Motor neuron (in vitro differentiated cells): ENCODE measurements around the gene IGSF21. TPM values are rescaled to one million over a fixed set of nuclear protein-coding genes. Genes with fewer than 3 reads are reported as not detected.
A peak's percentile ranks its signal among the peaks of the same experiment; 100 is the strongest.

Experiments
- ATAC-seq, 8 experiments: fragments of 200-7000 bp; cut with Tn5 transposase; replicated peaks in 6 of 8; 2 replicates each; pipeline ENCODE4 v1.8.0; 2021; ENCODE audit warnings: mild to moderate bottlenecking in 8 of 8, moderate library complexity in 8 of 8
- H3K27ac ChIP-seq, 2 donors: fragments of 250-450 bp; sonication (Bioruptor Pico); 2 replicates each; pipeline ENCODE4 v1.9.0; 2021; ENCODE audit warnings: antibody characterized with exemption in 2 of 2, mild to moderate bottlenecking in 2 of 2, moderate library complexity in 1 of 2
- H3K4me1 ChIP-seq, 2 donors: fragments of 250-450 bp; sonication (Bioruptor Pico); replicated peaks in 1 of 2; 2 replicates each; pipeline ENCODE4 v1.6.1; 2021; ENCODE audit warnings: antibody characterized with exemption in 2 of 2, mild to moderate bottlenecking in 2 of 2, moderate library complexity in 1 of 2
- H3K4me3 ChIP-seq, 5 donors: fragments of 250-450 bp; sonication (Bioruptor Pico); 2 replicates each; pipeline ENCODE4 v1.9.0; 2021; ENCODE audit warnings: antibody characterized with exemption in 5 of 5, mild to moderate bottlenecking in 5 of 5, moderate library complexity in 4 of 5
- WGBS, 10 experiments: fragments of 450-650 bp; shearing (Covaris generic); methylation state at CpG; one replicate each; pipeline ENCODE4 v1.0.0; 2022; 5-methylcytosine and 5-hydroxymethylcytosine counted together
- in situ Hi-C, 9 experiments: fragments of 400-800 bp; cut with MboI; loops; one replicate each; pipeline ENCODE4 v1.15.0; 2021; ENCODE audit warnings: low sequenced_read_pairs in 9 of 9, low pct_unique_long_range_greater_than_20kb in 2 of 9; ENCODE audit not compliant: unreplicated experiment in 9 of 9
- total RNA-seq, 8 experiments: library from RNA; unstranded; fragments of 300-600 nt; gene quantifications; 2 replicates each; pipeline versions ENCODE4 v1.2.3 to v1.2.4, GENCODE V29; 2022

Gene IGSF21
- total RNA-seq: 10 to 100 TPM in 1 of 8 experiments, 1 to 10 TPM in 6, under 1 TPM in 1; 0.36 to 74.2 (median 5.4) TPM

DNA sequence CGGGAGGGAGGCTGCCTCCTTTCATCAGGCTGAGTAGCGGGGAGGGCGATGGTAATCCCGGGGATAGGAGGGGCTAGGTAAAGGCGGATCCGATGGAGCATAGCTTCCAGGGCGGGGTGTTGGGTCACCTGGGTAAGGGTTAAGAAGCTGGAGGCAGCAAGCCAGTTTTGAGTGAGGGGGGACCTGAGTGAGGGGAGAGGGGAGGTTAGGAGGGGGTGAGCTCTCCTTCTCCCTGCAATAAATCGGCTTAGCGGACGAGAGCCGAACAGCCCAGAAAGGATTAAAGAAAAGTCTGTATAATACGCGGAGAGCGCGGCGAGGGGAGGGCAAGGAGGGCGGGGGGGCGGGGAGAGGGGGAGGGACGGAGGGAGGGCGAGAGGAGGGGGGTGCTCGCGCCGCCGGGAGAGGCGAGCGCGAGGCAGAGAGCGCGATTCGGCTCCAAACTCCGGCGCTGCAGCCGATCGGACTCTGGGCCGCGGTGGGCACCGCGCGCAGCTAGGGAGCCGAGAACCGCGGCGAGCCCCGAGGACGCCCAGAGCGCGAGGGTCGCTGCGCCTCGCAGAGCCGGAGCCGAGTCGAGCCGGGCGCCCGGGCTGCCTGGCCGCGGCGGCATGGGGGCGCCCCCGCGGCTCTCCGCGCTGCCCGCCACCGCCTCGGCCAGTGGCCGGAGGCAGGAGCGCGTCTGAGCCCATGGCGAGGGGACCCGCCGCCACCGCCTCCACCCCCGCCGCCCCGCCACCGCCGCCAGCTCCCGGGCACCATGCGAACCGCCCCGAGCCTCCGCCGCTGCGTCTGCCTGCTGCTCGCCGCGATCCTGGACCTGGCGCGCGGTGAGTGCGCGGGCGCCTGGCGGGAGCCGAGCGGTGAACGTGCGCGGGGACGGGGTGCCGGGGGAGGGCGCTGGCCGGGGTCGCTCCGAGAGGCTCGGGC, at the start of gene IGSF21:
Gene IGSF21 (plus strand): TSS at position 430 of the 930 bp plus-strand sequence. CDS start 331 bp downstream, at position 761.
- WGBS, 10 experiments: 0 to 13% (median 4%) methylated on average over 5 to 7 of the region's 108 CpGs; no CpG with 5 or more reads in 7 of the 10 experiments
- Histone ChIP-seq H3K4me1 (peaks cover 4 to 49% of the 10 kb centered on the region in 2 donors), H3K4me3 (peak within 1 kb of the TSS; percentile 31 to 45 (median 39)), H3K27ac (no peak within 1 kb of the TSS)
- peak in 6 of 8 experiments; percentile 20 to 54 (median 44) for ATAC-seq
- in situ Hi-C loops: loop anchor here in 4 of 9 experiments (10.0 to 25.0 kb wide), 3 partner anchors 195 to 453 kb away; no protein-coding TSS in a partner anchor

DNA sequence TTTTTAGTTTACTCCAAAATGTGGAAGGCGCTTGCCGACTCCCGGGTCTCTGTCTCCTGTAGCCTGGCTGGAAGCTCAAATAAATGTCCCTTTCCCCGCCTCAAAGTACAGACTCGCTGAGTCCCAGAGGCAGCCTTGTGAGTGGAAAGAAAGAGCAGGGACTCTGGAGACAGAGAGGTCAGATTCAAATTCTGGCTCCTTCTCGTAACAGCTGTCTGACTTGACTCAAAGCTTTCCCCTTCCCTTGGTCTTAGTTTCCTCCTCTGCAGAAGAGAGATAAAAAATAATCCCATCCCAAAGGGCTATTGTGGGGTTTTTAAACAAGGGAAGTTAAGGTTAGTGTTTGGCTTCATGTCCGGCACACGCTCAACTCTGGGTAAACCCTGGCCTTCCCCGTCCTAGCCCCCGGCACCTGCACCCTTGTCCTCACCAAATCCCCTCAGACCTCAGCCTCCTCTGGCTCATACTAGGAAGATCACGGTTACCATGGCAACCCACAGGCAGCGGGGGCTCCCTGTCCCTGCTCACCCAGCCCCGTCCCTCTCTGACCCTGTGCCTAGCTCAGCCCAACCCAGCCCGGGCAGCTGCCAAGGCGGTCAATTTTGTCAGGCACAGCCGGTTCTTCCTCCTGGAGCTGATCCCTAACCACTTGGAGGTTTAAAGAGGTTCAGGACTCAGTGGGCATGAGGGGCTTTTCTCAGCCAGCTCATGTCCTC, 49.2 kb upstream of the IGSF21 start:
- 16 to 60% (median 52%) methylated on average over 2 to 13 of the region's 16 CpGs; no CpG with 5 or more reads in 3 of the 10 experiments for WGBS, 10 experiments
- H3K4me3 ChIP-seq: no peak overlapping the region
- H3K4me1 ChIP-seq: peaks cover 14 to 19% of the 10 kb centered on the region in 2 donors
- peak in 5 of 8 experiments; percentile 46 to 87 (median 83) for ATAC-seq
- in situ Hi-C loops: no loop called here
- H3K27ac ChIP-seq: no peak overlapping the region

DNA sequence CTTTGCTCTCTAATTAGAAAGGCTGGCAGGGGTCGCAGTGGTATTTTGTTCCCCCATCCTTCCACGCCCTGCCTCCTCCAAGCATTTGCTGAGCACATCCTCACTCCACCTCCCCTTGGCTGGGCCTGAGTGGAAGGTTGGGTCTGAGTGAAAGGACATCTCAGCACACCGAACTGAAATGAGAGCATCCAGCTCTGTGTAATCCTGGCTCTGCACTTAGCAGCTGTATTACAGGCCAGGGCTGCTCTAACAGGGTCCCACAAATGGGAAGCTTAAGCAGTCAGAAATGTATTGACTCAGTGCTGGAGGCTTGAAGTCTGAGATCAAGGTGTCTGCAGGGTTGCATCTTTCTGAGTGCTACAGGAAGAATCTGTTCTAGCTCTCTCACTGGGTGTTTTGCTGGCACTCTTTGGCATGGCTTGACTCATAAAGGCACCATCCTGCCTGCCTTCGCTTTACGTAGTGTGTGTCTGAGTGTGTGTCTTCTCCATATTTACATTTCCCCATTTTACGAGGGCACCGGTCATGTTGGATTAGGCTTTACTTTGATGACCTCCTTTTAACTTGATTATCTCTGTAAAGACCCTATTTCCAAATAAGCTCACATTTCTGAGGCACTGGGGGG, 48.5 kb upstream of the IGSF21 start:
- WGBS, 10 experiments: 0 to 100% (median 85%) methylated on average over 1 to 7 of the region's 7 CpGs; no CpG with 5 or more reads in 1 of the 10 experiments
- Histone ChIP-seq H3K27ac (no peak overlapping the region), H3K4me3 (no peak overlapping the region), H3K4me1 (peaks cover 20 to 22% of the 10 kb centered on the region in 2 donors)
- in situ Hi-C loops: no loop called here
- peak in 5 of 8 experiments; percentile 36 to 67 (median 63) for ATAC-seq

DNA sequence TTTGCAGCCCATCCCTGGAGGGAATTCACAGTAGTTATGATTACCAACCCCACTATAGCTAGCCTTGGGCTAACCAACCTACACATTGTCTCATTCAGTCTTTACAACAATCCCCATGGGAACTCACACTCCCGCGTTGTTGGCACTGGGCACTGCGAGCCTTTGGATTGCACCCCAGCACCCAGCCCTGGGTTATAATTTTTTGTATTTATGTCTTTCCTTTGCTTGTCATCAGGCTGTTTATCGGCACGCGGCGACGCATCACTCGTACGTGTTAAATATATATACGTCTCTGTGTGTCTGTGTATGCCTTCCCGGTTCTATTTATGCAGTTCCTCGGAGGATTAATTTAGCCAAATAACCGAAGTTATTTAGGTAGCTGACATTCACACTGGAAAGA, 47.2 kb upstream of the IGSF21 start:
- WGBS, 10 experiments: 62 to 100% (median 88%) methylated on average over 3 to 14 of the region's 14 CpGs; no CpG with 5 or more reads in 2 of the 10 experiments
- H3K4me1 ChIP-seq: peaks cover 21 to 24% of the 10 kb centered on the region in 2 donors
- no peak overlapping the region for H3K27ac ChIP-seq
- H3K4me3 ChIP-seq: no peak overlapping the region
- in situ Hi-C loops: no loop called here
- ATAC-seq: no peak

DNA sequence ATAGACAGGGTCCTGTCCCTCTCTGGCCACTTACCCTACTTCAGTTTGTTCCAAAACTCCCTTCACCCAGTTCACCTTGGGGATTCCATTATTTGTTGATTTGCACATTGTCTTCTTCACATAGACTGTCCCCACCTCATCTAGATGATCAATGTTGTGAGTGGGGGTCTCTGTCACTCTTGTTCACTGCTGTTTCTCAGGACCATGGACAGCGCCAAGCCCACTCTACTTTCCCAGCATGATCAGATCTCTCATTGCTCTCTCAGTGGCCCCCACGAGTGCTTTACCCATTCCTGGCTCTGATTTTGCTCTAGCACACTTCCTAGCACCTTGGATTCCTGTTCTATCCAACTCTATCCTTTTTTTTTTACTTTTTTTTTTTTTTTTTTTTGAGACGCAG, 45.4 kb upstream of the IGSF21 start:
- H3K4me3 ChIP-seq: no peak overlapping the region
- peaks cover 18 to 24% of the 10 kb centered on the region in 2 donors for H3K4me1 ChIP-seq
- in situ Hi-C loops: no loop called here
- no peak overlapping the region for H3K27ac ChIP-seq
- WGBS, 10 experiments: 10 to 76% (median 43%) methylated on average over 2 to 3 of the region's 3 CpGs; no CpG with 5 or more reads in 2 of the 10 experiments
- ATAC-seq: no peak

DNA sequence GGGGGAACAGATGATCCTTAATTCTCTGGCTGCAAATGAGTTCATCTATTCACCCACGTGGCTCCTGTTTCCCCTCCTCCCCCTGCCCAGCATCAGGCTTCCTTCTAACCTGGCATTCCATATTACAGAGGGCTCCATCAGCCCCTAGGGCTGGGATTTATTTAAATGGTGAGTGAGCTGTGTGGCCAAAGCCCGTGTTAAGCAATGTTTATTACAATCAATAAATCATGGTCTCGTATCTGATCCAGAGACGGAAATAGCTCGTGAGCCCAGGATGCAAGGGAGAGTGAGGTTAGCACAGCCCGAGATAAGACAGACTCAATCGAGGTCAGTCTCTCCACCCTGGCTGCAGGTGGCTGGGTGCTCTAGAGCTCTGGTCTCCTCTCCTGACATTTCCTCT, 43.1 kb upstream of the IGSF21 start:
- Histone ChIP-seq H3K27ac (peak overlapping the region in 1 of 2 donors; percentile 15), H3K4me1 (peaks cover 10 to 15% of the 10 kb centered on the region in 2 donors), H3K4me3 (no peak overlapping the region)
- in situ Hi-C loops: no loop called here
- peak in 6 of 8 experiments; percentile 66 to 94 (median 92) for ATAC-seq
- WGBS, 10 experiments: 0 to 60% (median 26%) methylated on average over 1 to 7 of the region's 7 CpGs; no CpG with 5 or more reads in 3 of the 10 experiments

DNA sequence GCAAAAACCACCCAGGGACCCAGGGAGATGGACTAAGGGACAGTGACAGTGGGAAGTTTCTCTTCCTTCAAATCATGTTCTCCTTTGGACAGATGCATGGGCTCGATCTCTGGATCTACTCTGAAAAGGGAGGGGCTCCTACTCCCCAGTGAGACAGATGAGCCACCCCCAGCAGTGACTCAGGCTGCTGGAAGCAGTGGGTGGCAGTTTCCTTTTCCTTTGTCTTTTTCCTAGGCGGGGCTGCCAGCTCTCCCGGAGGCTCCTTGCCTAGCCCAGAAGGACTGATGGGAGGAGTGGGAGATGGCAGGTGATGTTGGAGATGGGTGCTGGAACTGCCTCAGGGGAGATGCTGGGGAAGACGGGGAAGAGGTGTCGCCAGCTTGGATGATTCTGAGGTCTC, 41.0 kb upstream of the IGSF21 start:
- Histone ChIP-seq H3K27ac (no peak overlapping the region), H3K4me1 (peaks cover 10 to 15% of the 10 kb centered on the region in 2 donors), H3K4me3 (no peak overlapping the region)
- in situ Hi-C loops: no loop called here
- WGBS, 10 experiments: 10 to 63% (median 40%) methylated on average over 1 to 4 of the region's 5 CpGs; no CpG with 5 or more reads in 5 of the 10 experiments
- ATAC-seq: no peak

DNA sequence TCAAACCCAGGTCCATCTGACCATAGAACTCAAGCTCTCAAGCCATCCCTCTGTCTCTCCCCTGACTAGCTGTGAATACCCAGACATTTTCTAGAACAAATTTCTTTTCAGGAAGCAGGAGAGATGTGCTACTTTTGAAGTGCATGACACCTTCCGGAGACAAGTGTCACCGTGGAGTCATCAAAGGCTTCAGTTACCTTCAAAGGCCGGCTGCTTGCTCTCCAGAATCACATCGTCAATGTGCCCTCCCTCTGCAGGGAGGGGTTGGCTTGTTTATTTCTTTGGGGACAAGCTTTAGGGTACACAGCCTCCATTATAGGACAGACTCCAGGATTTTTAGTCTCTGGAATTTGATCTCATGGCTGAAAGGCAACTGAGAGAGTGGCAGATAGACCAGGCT, 37.7 kb upstream of the IGSF21 start:
- in situ Hi-C loops: no loop called here
- H3K4me1 ChIP-seq: peaks cover 0 to under 1% of the 10 kb centered on the region in 2 donors
- 15 to 87% (median 71%) methylated on average over 1 to 4 of the region's 4 CpGs; no CpG with 5 or more reads in 3 of the 10 experiments for WGBS, 10 experiments
- H3K4me3 ChIP-seq: no peak overlapping the region
- ATAC-seq: no peak
- H3K27ac ChIP-seq: no peak overlapping the region

DNA sequence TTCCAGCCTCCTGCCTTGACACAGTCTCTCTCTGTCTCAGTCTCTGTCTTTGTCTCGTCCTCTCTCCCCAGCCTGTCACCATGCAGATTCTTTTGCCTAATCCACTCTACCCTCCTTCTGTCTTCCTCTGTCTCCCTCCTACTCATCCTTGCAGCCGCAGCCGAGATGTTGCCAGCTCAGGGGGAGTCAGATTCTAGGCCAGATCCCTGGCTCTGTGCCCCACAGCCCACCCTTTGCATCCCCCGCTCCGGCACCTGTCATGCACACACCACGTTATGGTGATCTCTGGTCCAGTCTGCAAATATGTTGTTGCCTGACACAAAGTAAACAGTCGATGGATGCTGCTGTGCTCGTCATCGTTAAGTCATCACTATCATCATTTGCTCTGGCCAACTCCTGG, 35.5 kb upstream of the IGSF21 start:
- Histone ChIP-seq H3K27ac (no peak overlapping the region), H3K4me3 (no peak overlapping the region), H3K4me1 (no peaks in the 10 kb centered on the region)
- in situ Hi-C loops: no loop called here
- WGBS, 10 experiments: 28 to 95% (median 78%) methylated on average over 1 to 7 of the region's 9 CpGs; no CpG with 5 or more reads in 2 of the 10 experiments
- no peak for ATAC-seq

DNA sequence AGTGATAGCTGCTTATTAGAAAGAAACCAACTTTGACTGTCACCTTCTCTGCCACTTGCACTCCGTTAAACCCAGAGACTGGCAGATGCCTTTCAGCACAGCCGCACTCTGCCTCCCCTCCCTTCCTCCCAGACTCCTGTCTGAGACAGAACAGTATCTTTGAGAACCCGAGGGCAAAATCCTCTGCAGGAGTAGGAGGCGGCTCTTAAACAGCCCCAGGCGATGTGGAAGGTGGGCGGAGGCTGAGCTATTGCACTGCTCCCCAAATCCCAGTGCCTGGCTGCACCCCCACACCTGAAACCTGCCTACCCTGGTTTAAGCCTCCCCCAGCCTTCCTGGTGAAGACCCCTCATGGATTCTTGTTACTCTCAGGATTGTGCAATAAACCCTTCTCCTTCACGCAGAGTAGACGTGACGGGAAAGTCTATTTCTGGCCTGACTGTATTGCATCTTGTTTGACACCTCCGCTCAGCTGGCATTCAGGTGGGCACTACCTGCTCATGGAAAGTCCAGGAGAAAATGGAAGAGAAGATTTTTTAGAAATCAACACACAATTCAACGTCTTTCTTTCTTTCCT, 34.4 kb upstream of the IGSF21 start:
- ATAC-seq: no peak
- 20 to 80% (median 54%) methylated on average over 2 to 9 of the region's 11 CpGs for WGBS, 10 experiments
- no peak overlapping the region for H3K27ac ChIP-seq

DNA sequence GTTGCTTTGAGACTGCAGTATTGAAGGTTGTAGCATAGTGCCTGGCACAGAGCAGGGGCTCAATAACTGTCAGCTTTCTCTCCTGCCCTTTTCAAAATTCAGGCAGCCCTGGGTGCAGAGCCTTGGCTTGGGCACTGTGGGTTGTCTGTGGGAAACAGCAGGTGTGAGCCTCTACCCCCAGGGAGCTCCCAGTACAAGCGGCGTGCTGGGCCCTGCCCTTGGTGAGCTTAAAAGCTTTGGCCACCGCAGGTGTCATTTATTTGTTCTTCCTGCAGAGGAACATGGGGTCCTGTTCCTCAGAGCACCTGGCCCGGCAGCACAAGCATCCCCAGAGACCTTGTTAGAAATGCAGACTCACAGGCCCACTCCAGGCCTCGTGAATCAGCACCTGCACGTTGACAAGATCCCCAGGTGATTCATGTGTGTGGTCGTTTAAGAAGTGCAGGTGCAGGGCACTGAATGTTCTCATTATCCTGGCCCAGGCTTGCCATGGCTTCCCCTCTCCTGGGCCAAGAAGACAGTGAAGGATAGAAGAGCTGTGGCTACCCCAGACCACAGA, 29.9 kb upstream of the IGSF21 start:
- Histone ChIP-seq H3K4me1 (peaks cover 0 to 15% of the 10 kb centered on the region in 2 donors), H3K4me3 (no peak overlapping the region), H3K27ac (no peak overlapping the region)
- no peak for ATAC-seq
- 30 to 80% (median 58%) methylated on average over 1 to 5 of the region's 7 CpGs; no CpG with 5 or more reads in 6 of the 10 experiments for whole genome bisulfite sequencing, 10 experiments
- in situ Hi-C loops: loop anchor here in 2 of 9 experiments (25.0 kb wide), 2 partner anchors 165 to 440 kb away; no protein-coding TSS in a partner anchor

More for the DNA sequence above, 34.4 kb upstream of the IGSF21 start:
- in situ Hi-C loops: no loop called here
- Histone ChIP-seq H3K4me3 (no peak overlapping the region), H3K4me1 (no peaks in the 10 kb centered on the region)
